Cardiac muscle cell (in vitro differentiated cells and primary cell): ENCODE data around the gene SEPTIN2. TPM values are rescaled to one million over a fixed set of nuclear protein-coding genes. Genes with fewer than 3 reads are reported as not detected.

Experiments
- DNase-seq, 2 donors: peaks; one replicate each; pipeline versions ENCODE4 v3.0.0 to v3.0.0-alpha.2; 2010 to 2017; ENCODE audit warnings: low read depth in 1 of 2, low spot score in 1 of 2
- H3K27ac ChIP-seq: fragments of 200-600 bp; sonication (generic); 2 replicates; pipeline ENCODE4 v1.5.1; 2016
- H3K27me3 ChIP-seq: fragments of 200-600 bp; sonication (generic); 2 replicates; pipeline ENCODE4 v1.6.0; 2016; ENCODE audit warnings: control low read depth
- H3K36me3 ChIP-seq: fragments of 200-600 bp; sonication (generic); 2 replicates; pipeline ENCODE4 v1.5.1; 2016; ENCODE audit warnings: control low read depth
- H3K4me1 ChIP-seq: fragments of 200-600 bp; sonication (generic); 2 replicates; pipeline ENCODE4 v1.8.1; 2017; ENCODE audit warnings: low read depth, mild to moderate bottlenecking, mixed run types
- H3K4me3 ChIP-seq: fragments of 200-600 bp; sonication (generic); 2 replicates; pipeline ENCODE4 v1.5.1; 2016; ENCODE audit warnings: mild to moderate bottlenecking
- H3K9me3 ChIP-seq: fragments of 200-600 bp; sonication (generic); 2 replicates; pipeline ENCODE4 v1.5.1; 2017; ENCODE audit warnings: low read depth, mild to moderate bottlenecking, control low read depth
- CTCF ChIP-seq: IDR thresholded peaks from 2 replicates; pipeline ENCODE4 v1.5.1; 2012; ENCODE audit warnings: low read depth, mild to moderate bottlenecking, low read length
- polyA plus RNA-seq: library from polyadenylated mRNA; unstranded; fragments of >200 nt; fragmentation: Nextera tagmentation; extraction: Ambion mirVana; gene quantifications from 2 replicates; pipeline ENCODE4 v1.2.1, GENCODE V29; 2016
- total RNA-seq: library from RNA; depleted of rRNA; stranded (reverse); fragments of >200 nt; gene quantifications from 2 replicates; pipeline ENCODE4 v1.2.3, GENCODE V29; 2016

SEPTIN2 gene
- total and polyA plus RNA-seq, 2 experiments from 2014 or later, result 386 to 627 TPM

DNA sequence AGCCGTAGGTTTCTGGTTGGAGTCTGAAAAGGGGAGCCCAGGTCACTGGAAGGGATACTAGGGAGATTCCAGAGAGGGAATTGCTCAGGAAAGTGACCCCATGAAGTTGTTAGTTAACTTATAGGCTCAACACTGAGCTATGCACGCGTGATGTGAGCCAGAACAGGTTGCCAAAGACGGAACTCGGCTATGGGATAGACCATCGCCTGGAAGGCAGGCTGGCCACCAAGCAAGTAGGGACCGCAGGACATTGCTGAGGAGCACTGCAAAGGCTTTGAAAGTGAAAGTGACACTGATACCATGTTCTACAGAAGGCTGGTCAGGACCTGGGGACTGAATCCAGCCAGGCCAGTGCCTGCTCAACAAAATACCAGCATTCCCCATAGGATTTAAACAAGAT lies 47.7 kb downstream of the SEPTIN2 start:
- H3K36me3 ChIP-seq, result no peaks in the 10 kb centered on the region
- no peak overlapping the region for H3K27ac ChIP-seq
- no peak for TF ChIP-seq CTCF
- no peak for DNase-seq
- no peak overlapping the region for H3K4me3 ChIP-seq
- no peaks in the 10 kb centered on the region for H3K27me3 ChIP-seq
- H3K9me3 ChIP-seq, result no peaks in the 10 kb centered on the region
- no peaks in the 10 kb centered on the region for H3K4me1 ChIP-seq

DNA sequence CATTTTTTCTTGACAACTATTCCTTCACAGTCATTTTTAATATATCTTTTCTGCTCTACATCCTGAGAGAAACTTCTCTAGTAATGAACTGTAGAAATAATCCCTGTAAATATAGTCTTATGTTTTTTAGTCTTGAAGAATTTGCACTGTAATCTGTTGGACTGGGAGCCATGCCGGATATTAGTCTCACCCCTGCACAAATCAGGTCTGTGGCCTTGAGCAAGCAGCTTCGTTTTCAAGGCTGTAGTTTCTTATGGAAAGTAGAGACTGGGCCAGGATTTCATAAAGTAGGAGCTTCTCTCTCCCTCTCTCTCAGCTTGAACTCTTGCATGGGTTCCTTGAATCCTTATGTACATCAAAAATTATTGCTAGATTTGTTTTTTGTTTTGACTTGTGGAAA lies 49.1 kb downstream of the SEPTIN2 start:
- no peak overlapping the region for H3K4me3 ChIP-seq
- H3K9me3 ChIP-seq, result no peaks in the 10 kb centered on the region
- no peak for DNase-seq
- peaks cover 4% of the 10 kb centered on the region for H3K4me1 ChIP-seq
- H3K36me3 ChIP-seq, result no peaks in the 10 kb centered on the region
- H3K27me3 ChIP-seq, result no peaks in the 10 kb centered on the region
- TF ChIP-seq CTCF, result no peak
- no peak overlapping the region for H3K27ac ChIP-seq

GRCh38 chr2:241366678-241367077 lies 51.0 kb downstream of the SEPTIN2 start:
- Histone ChIP-seq H3K9me3 (no peaks in the 10 kb centered on the region), H3K36me3 (no peaks in the 10 kb centered on the region), H3K27me3 (no peaks in the 10 kb centered on the region), H3K4me3 (no peak overlapping the region), H3K4me1 (peaks cover 4% of the 10 kb centered on the region), H3K27ac (no peak overlapping the region)
- TF ChIP-seq CTCF, result no peak
- no peak for DNase-seq

DNA sequence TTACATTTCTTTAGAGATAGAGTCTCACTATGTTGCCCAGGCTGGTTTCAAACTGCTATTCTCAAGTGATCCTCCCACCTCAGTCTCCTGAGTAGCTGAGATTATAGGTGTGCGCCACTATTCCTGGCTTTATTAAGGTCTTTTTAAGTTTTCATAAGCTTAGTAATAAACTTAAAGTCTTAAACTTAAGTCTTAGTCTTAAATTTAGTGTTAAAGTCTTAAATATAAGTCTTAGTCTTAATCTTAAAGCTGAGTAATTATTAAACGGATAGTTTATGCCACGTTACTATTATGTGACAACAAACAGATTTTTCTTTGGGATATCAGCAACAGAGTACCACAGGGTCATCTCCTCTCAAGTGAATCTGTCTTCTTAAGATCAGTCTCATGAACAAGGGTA lies 52.9 kb downstream of the SEPTIN2 start:
- no peaks in the 10 kb centered on the region for H3K27me3 ChIP-seq
- DNase-seq, result no peak
- H3K36me3 ChIP-seq, result no peaks in the 10 kb centered on the region
- no peak overlapping the region for H3K27ac ChIP-seq
- no peak for TF ChIP-seq CTCF
- H3K9me3 ChIP-seq, result no peaks in the 10 kb centered on the region
- peaks cover 4% of the 10 kb centered on the region for H3K4me1 ChIP-seq
- H3K4me3 ChIP-seq, result no peak overlapping the region

DNA sequence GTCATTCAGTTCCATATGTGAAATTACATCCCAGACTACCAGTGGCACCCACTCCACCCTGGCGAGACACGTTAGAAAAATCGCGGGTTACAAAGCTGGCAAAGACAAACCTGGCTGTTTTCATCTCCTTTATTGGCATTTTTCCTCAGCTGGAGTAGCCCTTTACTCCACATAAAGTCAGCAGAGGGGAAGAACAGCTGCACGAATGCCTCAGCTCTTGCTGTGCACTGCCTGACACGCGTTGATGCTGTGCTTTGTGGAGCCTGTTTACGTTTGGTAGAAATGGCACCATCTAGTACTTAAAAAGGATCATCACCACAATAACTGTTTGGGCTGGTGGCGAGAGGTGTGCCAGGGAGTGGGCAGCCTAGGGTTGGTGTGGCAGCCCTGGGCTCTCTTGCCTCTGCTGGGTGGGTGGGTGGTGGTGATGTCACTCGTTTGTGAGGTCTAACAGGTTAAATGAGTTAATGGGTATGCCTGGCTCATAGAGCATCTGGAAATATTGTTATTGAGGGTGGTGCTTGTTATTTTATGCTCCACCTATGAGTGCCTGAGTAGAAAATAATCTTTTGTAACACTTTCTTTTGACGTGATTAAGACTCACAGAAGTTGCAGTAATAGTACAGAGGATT lies 56.8 kb downstream of the SEPTIN2 start:
- no peak for DNase-seq
- no peaks in the 10 kb centered on the region for H3K9me3 ChIP-seq
- no peak overlapping the region for H3K4me3 ChIP-seq
- H3K4me1 ChIP-seq, result peaks cover 4% of the 10 kb centered on the region
- TF ChIP-seq CTCF, result no peak
- no peak overlapping the region for H3K27ac ChIP-seq
- H3K27me3 ChIP-seq, result no peaks in the 10 kb centered on the region
- no peaks in the 10 kb centered on the region for H3K36me3 ChIP-seq
